HG02981 (cell line): Measurements from ENCODE around the gene GRIN2A.

Experiments used
- ATAC-seq: cut with Tn5 transposase; IDR thresholded peaks from one replicate; pipeline ENCODE4 v1.9.1; 2021; ENCODE audit warnings: mild to moderate bottlenecking, moderate library complexity; ENCODE audit not compliant: unreplicated experiment

Gene GRIN2A

DNA sequence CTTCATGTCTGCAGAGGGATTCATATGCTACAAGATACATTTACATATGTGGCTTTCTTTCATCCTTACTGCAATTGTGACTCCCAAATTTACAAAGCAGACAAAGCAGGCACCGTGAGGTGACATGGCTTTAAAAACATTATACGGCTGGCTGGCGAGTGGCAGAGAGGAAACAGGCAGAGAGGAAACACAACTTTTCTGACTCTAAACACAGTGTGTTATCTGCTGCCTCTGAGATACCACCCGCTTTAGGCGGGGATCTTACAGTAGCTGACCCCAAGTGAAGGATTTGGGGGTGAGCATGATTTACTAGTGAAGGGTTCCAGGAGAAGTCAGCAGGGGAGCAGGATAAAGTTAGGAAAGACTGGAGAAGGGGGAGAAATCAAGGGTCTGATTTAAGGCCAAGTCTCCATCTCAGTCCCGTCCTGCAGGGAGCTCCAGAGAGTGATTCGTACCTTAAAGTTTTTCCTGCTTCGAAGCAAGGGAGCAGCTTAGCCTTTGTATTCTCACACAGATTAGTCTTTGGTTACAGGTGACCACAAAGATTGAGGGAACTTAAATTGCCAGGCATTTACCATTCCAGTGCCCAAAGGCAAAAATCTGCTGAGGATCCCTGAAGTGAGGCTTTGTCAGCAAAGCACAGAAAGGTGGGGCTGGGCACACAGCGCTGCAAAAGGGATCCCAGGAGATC, 355.0 kb downstream of the GRIN2A start:
- ATAC-seq: no peak

DNA sequence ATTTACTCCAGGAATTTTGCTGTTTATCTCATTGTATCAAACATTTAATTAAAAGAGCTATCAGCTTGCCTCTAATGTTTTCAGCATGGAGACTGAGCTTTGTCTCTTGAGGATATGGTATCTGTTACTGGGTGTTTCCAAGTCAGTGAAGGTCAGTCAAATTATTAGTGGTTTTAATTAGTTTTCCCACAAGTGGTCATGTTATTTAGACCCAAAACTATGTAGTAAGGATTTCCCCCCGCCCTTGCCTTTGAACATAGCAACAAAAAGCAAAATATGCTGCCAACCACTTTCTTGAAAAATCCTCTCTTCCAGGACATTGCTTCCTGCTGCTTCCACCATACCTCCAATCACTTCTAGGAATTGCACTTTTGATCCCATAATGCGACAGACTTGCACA, 355.6 kb downstream of the GRIN2A start:
- ATAC-seq: no peak

GRCh38 chr16:9824200-9825068, 357.8 kb downstream of the GRIN2A start:
- ATAC-seq: no peak

DNA sequence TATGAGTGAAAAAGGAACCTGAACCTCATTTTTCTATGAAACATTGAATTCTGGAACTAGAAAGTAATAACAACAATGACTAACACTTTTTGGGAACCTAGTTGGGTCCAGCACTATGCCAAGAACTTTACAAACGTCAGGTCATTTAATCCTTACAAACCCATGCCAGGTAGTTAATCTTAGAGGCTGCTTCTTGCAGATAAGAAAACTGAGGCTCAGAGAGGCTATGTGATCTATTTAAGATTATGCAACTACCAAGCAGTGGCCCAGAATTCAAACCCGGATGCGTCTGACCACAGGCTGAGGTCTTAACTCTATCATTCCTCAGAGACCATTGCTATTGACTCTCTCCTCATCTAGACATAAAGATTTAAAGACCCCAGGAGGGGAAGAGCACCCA, 358.7 kb downstream of the GRIN2A start:
- no peak for ATAC-seq

DNA sequence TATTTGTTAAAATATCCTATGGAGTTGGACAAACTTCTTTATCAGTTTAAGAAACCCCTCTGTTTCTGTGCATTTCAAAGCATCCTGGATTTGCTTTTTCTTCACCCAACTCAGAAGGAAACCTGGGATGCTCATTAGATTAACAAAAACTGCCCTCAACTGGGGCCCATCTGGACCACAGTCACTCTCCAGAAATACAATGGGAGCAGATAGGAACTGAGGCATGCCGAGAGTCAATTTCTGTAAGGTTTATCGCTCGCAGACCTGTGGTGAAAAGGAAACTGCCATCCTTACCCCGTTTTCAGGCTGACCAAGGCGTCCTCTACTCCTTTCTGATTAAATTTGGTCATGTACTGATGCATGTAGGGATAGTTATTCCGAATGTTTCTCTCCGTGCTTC, 360.3 kb downstream of the GRIN2A start:
- no peak for ATAC-seq

GRCh38 chr16:9821331-9821730, 360.9 kb downstream of the GRIN2A start:
- ATAC-seq: no peak

DNA sequence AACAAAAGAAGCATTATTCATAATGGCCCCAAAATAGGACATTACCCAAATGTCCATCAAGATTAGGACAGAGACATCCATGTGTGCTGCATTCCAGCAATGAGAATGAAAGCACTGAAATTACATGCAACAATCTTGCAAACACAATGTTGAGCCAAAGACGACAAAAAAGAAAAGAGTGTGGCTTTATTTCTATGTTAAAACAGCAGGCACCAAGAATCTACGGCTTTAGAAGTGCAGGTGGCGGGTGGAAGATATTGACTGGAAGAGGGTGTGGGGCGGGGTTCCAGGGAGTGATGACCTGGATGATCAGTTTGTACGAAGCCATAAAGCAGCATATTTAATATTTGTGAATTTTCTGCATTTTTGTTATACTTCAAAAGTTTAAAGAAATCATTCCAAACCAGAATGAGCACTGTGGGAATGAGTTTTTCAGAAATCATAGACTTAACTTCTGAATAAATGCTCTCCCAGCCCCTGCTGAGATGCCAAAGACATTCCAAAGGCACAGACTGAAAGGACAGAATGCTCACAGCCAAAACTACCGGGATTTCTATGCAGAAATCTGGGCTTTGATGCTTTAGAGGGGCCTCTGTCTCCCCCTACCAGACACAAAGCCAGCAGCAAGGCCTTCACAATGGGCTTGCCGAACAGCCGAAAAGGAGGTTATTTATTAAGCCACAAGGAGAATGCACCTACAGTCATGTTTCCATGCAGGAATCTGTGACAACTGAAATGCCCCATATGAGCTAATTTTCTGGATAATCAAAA, 361.6 kb downstream of the GRIN2A start:
- ATAC-seq: no peak

GRCh38 chr16:9818702-9819101, 363.5 kb downstream of the GRIN2A start:
- ATAC-seq: no peak

- no peak for ATAC-seq
Measured at GRCh38 chr16:9817586-9817985, 364.6 kb downstream of the GRIN2A start.

GRCh38 chr16:9816644-9817043, 365.6 kb downstream of the GRIN2A start:
- no peak for ATAC-seq

GRCh38 chr16:9813665-9814064, 368.6 kb downstream of the GRIN2A start:
- no peak for ATAC-seq

DNA sequence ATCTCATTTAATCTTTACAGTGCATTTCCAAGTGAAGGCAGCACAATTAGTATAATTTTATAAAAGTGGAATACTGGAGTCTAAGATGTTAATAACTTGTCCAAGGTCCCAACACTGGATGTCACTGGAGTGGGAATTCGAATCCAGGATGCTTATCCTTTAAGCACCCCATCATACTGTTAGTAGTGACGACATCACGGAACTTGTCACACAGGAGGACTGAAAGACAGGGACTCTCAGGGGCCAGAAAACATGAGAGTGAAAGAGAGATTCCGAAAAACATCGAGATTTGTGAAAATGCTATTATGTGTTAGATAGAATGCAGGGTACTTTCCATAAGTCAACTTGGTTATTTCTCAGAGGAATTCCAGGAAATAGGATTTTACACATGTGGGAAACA, 374.0 kb downstream of the GRIN2A start:
- ATAC-seq: no peak

DNA sequence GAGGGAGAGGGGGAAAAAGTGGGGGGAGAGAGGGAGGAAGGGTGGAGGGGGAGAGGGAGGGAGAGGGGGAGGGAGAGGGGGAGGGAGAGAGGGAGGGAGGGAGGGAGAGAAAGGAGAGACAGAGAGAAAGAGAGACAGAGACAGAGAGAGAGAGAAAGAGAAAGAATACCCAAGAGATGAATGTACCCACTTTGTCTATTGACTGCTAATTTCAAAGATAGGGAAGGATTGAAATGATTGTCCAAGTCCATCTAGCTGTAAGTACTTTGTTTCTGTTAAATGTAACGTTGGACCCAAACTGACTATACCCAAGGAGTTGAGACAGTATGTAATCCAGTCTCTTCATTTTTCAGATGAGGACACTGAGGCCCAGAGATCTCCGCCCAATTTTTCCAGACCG, 374.9 kb downstream of the GRIN2A start:
- no peak for ATAC-seq

DNA sequence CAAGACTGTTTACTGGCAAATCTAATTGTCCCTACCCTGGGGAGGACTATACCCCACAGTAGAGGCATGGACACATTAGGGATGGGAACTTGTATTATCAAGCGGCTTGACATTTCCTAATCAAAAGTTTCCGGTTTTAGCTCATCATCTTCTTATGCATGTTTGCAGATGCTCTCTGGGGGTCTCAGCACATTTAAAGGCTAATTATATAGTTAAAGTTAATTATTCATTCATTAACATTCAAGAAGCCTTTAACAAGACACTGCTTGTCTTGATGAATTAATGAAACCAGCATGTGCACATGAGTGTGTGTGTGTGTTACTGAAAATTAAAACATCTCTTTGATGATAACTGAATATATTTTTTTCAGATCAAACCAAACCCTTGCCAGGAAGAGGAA, 377.1 kb downstream of the GRIN2A start:
- no peak for ATAC-seq

GRCh38 chr16:9802160-9802559, 380.1 kb downstream of the GRIN2A start:
- ATAC-seq: no peak

GRCh38 chr16:9801651-9802050, 380.6 kb downstream of the GRIN2A start:
- no peak for ATAC-seq

- ATAC-seq: no peak
Measured at GRCh38 chr16:9800186-9800738, 382.0 kb downstream of the GRIN2A start.

- ATAC-seq: no peak
Measured at GRCh38 chr16:9798952-9799580, 383.2 kb downstream of the GRIN2A start.

DNA sequence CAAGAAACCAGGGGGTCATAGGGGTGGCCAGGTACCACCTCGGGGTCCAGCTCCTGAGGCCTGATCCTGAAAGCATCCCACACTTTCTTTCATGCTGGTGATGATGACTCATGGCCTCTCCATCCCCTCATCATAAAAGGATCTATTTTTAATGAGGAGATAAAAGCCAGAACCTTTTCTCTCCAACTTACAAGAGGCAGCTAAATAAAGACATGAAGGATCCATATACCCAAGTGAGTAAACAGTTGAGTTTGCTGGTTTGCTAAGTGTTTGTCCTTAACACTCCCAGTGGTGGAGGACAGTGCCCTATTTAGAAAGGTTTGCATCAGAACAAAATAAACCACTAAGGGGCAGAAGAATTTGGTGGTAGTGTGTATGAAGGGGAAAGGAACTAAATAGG, 383.8 kb downstream of the GRIN2A start:
- no peak for ATAC-seq

- no peak for ATAC-seq
Measured at GRCh38 chr16:9797306-9797705, 384.9 kb downstream of the GRIN2A start.

DNA sequence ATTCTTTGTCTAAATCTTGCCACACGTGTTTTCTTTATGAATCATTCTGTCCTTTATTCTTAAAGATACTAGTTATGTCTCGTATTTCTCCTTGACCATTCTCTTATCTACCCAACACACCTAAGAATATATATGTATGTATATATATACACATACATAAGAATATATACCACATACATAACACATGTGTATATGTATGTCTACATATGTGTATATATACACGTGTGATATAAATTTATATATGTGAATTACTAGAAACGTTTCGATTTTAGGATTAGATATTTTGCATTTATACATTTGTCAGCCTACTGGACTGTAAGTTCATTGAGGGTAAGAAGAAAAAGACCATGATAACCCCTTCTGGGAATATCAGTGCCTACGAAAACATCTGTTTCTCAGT, 388.6 kb downstream of the GRIN2A start:
- ATAC-seq: no peak
